NCI-H2196 (cell line): Measurements from ENCODE around the gene LGALS1.
"Not testable (repeated sequence)": the region's sequence is repeated elsewhere in the genome, so short reads cannot be mapped to it uniquely, and the experiment has no call there.

Source experiments
- DNase-seq: peaks from one replicate; lab custom pipeline; 2025; ENCODE audit not compliant: unreplicated experiment; lab: John Stamatoyannopoulos, UW

The LGALS1 gene

GRCh38 chr22:37715760-37716159 is 40.3 kb downstream of the LGALS1 start:
- no peak for DNase-seq

GRCh38 chr22:37716708-37717107 is 41.3 kb downstream of the LGALS1 start:
- no peak for DNase-seq

DNA sequence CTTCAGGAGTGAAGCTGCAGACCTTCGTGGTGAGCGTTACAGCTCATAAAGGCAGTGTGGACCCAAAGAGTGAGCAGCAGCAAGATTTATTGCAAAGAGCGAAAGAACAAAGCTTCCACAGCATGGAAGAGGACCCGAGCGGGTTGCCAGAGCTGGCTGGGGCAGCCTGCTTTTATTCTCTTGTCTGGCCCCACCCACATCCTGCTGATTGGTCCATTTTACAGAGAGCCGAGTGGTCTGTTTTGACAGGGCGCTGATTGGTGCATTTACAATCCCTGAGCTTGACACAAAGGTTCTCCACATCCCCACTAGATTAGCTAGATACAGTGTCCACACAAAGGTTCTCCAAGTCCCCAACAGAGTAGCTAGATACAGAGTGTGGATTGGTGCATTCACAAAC is 41.8 kb downstream of the LGALS1 start:
- DNase-seq, result not testable (repeated sequence)

DNA sequence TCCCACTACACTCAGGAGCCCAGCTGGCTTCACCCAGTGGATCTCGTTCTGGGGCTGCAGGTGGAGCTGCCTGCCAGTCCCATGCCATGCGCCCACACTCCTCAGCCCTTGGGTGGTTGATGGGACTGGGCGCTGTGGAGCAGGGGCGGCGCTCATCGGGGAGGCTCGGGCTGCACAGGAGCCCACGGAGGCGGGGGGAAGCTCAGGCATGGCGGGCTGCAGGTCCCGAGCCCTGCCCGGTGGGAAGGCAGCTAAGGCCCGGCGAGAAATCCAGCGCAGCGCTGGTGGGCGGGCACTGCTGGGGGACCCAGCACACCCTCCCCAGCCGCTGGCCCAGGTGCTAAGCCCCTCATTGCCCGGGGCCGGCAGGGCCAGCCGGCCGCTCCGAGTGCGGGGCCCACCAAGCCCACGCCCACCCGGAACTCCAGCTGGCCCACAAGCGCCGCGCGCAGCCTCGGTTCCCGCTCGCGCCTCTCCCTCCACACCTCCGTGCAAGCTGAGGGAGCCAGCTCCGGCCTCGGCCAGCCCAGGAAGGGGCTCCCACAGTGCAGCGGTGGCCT is 42.4 kb downstream of the LGALS1 start:
- DNase-seq, result not testable (repeated sequence)

- no peak for DNase-seq
Measured at GRCh38 chr22:37725551-37726240, 50.3 kb downstream of the LGALS1 start.

DNA sequence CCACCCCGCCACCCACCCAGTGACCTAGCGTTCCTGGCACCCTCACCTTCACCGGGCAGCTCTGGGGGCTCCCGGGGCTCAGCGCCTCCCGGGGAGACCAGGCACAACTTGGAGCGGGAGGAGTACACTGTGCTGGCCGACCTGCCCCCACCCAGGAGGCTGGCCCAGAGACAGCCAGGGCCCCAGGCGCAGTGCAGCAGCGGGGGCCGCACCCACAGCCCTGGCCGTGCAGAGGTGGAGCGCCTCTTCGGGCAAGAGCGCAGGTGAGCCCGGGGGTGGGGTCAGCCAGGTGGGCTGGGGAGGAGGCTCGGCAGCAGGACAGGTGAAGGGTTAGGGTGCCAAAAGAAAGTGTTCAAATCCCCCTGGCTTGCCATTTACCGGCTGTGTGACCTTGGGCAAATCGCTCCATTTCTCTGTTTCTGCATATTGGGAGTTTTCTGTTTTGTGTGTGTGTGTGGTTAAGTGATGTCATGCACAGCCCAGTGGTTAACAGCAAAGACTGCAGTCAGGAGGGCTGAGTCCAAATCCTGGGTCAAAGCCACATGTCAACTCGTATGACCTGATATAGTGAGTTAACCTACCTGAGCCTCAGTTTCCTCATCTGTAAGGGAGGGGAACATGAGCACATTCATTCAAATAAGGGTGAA is 50.9 kb downstream of the LGALS1 start:
- no peak for DNase-seq

GRCh38 chr22:37728620-37729019 is 53.2 kb downstream of the LGALS1 start:
- no peak for DNase-seq
